ENCODE results near the gene THRSP. TPM values are rescaled to one million over a fixed set of nuclear protein-coding genes. Genes with fewer than 3 reads are reported as not detected.
"Not testable (repeated sequence)": the region's sequence is repeated elsewhere in the genome, so short reads cannot be mapped to it uniquely, and the experiment has no call there.

Gene THRSP
- polyA plus RNA-seq, 3 donors = 0.16 to 0.33 (median 0.26) TPM

GRCh38 chr11:78080818-78081495 is 17.3 kb downstream of the THRSP start:
- DNase-seq (ENCODE audit: extremely low read depth in 1 of 11, low read depth in 9 of 11, low spot score in 4 of 11) = no peak

GRCh38 chr11:78081583-78081982 is 17.9 kb downstream of the THRSP start:
- no peak for DNase-seq (ENCODE audit: extremely low read depth in 1 of 11, low read depth in 9 of 11, low spot score in 4 of 11)

- DNase-seq (ENCODE audit: extremely low read depth in 1 of 11, low read depth in 9 of 11, low spot score in 4 of 11) = no peak
Observed at GRCh38 chr11:78082146-78082545, 18.5 kb downstream of the THRSP start.

- DNase-seq (ENCODE audit: extremely low read depth in 1 of 11, low read depth in 9 of 11, low spot score in 4 of 11) = peak in 2 of 11 donors; percentile 24 to 37
Observed at GRCh38 chr11:78083021-78083420, 19.4 kb downstream of the THRSP start.

GRCh38 chr11:78084506-78084905 is 20.8 kb downstream of the THRSP start:
- DNase-seq (ENCODE audit: extremely low read depth in 1 of 11, low read depth in 9 of 11, low spot score in 4 of 11) = not testable (repeated sequence)

- DNase-seq (ENCODE audit: extremely low read depth in 1 of 11, low read depth in 9 of 11, low spot score in 4 of 11) = no peak
Observed at GRCh38 chr11:78085972-78086371, 22.3 kb downstream of the THRSP start.

- not testable (repeated sequence) for DNase-seq (ENCODE audit: extremely low read depth in 1 of 11, low read depth in 9 of 11, low spot score in 4 of 11)
Observed at GRCh38 chr11:78086521-78087074, 22.9 kb downstream of the THRSP start.

- DNase-seq (ENCODE audit: extremely low read depth in 1 of 11, low read depth in 9 of 11, low spot score in 4 of 11) = no peak
Observed at GRCh38 chr11:78094250-78094649, 30.6 kb downstream of the THRSP start.

GRCh38 chr11:78097666-78098385 is 34.2 kb downstream of the THRSP start:
- DNase-seq (ENCODE audit: extremely low read depth in 1 of 11, low read depth in 9 of 11, low spot score in 4 of 11) = no peak

GRCh38 chr11:78099666-78100065 is 36.0 kb downstream of the THRSP start:
- no peak for DNase-seq (ENCODE audit: extremely low read depth in 1 of 11, low read depth in 9 of 11, low spot score in 4 of 11)

GRCh38 chr11:78100261-78100660 is 36.6 kb downstream of the THRSP start:
- no peak for DNase-seq (ENCODE audit: extremely low read depth in 1 of 11, low read depth in 9 of 11, low spot score in 4 of 11)

GRCh38 chr11:78100676-78101472 is 37.2 kb downstream of the THRSP start:
- no peak for DNase-seq (ENCODE audit: extremely low read depth in 1 of 11, low read depth in 9 of 11, low spot score in 4 of 11)

GRCh38 chr11:78109081-78110015 is 45.7 kb downstream of the THRSP start:
- no peak for DNase-seq (ENCODE audit: extremely low read depth in 1 of 11, low read depth in 9 of 11, low spot score in 4 of 11)

GRCh38 chr11:78110351-78110750 is 46.7 kb downstream of the THRSP start:
- DNase-seq (ENCODE audit: extremely low read depth in 1 of 11, low read depth in 9 of 11, low spot score in 4 of 11) = no peak

- no peak for DNase-seq (ENCODE audit: extremely low read depth in 1 of 11, low read depth in 9 of 11, low spot score in 4 of 11)
Observed at GRCh38 chr11:78110830-78111229, 47.2 kb downstream of the THRSP start.

GRCh38 chr11:78111298-78111697 is 47.6 kb downstream of the THRSP start:
- DNase-seq (ENCODE audit: extremely low read depth in 1 of 11, low read depth in 9 of 11, low spot score in 4 of 11) = no peak

GRCh38 chr11:78112582-78113275 is 49.1 kb downstream of the THRSP start:
- no peak for DNase-seq (ENCODE audit: extremely low read depth in 1 of 11, low read depth in 9 of 11, low spot score in 4 of 11)

All from renal cortex interstitium (tissue), 11 donors.